Measurements from ENCODE around the gene INAFM2. TPM values are rescaled to one million over a fixed set of nuclear protein-coding genes. Genes with fewer than 3 reads are reported as not detected.

The INAFM2 gene
- total RNA-seq, 2 donors from 2014 or later: 25.3 to 27.1 TPM

- DNase-seq (ENCODE audit: low spot score): peak; percentile 80
- intact Hi-C loops (cut with DNase I): no loop called here
Measured at GRCh38 chr15:40337597-40337996, 14.1 kb downstream of the INAFM2 start.

- peak; percentile 87 for DNase-seq (ENCODE audit: low spot score)
- intact Hi-C loops (cut with DNase I): no loop called here
Measured at GRCh38 chr15:40338041-40338657, 14.7 kb downstream of the INAFM2 start.

GRCh38 chr15:40338921-40339620 lies 15.6 kb downstream of the INAFM2 start:
- DNase-seq (ENCODE audit: low spot score): peak; percentile 81
- intact Hi-C loops (cut with DNase I): no loop called here

GRCh38 chr15:40339621-40339945 lies 16.1 kb downstream of the INAFM2 start:
- intact Hi-C loops (cut with DNase I): no loop called here
- DNase-seq (ENCODE audit: low spot score): peak; percentile 79

- intact Hi-C loops (cut with DNase I): loop anchor here in 1 of 2 donors (10.0 kb wide), 1 partner anchor 1135 kb away; no protein-coding TSS in a partner anchor
- peak; percentile 91 for DNase-seq (ENCODE audit: low spot score)
Measured at GRCh38 chr15:40340038-40340739, 16.7 kb downstream of the INAFM2 start.

- peak; percentile 96 for DNase-seq (ENCODE audit: low spot score)
- intact Hi-C loops (cut with DNase I): loop anchor here in 1 of 2 donors (10.0 kb wide), 1 partner anchor 1136 kb away; no protein-coding TSS in a partner anchor
Measured at GRCh38 chr15:40340740-40341400, 17.4 kb downstream of the INAFM2 start, which contains the start of gene CCDC9B. TSS of gene CCDC9B (minus strand) at chr15:40340939. CDS start at chr15:40340819, 120 bp downstream.

- DNase-seq (ENCODE audit: low spot score): no peak
- intact Hi-C loops (cut with DNase I): loop anchor here in 1 of 2 donors (10.0 kb wide), 1 partner anchor 1138 kb away; no protein-coding TSS in a partner anchor
Measured at GRCh38 chr15:40342416-40343320, 19.2 kb downstream of the INAFM2 start.

- intact Hi-C loops (cut with DNase I): loop anchor here in 1 of 2 donors (10.0 kb wide), 1 partner anchor 1139 kb away; no protein-coding TSS in a partner anchor
- peak; percentile 78 for DNase-seq (ENCODE audit: low spot score)
Measured at GRCh38 chr15:40343512-40343911, 20.0 kb downstream of the INAFM2 start.

GRCh38 chr15:40344217-40344616 lies 20.7 kb downstream of the INAFM2 start:
- no peak for DNase-seq (ENCODE audit: low spot score)
- intact Hi-C loops (cut with DNase I): loop anchor here in 1 of 2 donors (10.0 kb wide), 1 partner anchor 1139 kb away; no protein-coding TSS in a partner anchor

GRCh38 chr15:40344631-40345120 lies 21.2 kb downstream of the INAFM2 start:
- intact Hi-C loops (cut with DNase I): loop anchor here in 1 of 2 donors (10.0 kb wide), 1 partner anchor 1140 kb away; no protein-coding TSS in a partner anchor
- peak; percentile 84 for DNase-seq (ENCODE audit: low spot score)

- intact Hi-C loops (cut with DNase I): loop anchor here in 1 of 2 donors (10.0 kb wide), 1 partner anchor 1141 kb away; no protein-coding TSS in a partner anchor
- DNase-seq (ENCODE audit: low spot score): no peak
Measured at GRCh38 chr15:40345225-40345866, 21.9 kb downstream of the INAFM2 start.

- DNase-seq (ENCODE audit: low spot score): no peak
- intact Hi-C loops (cut with DNase I): loop anchor here in 1 of 2 donors (10.0 kb wide), 1 partner anchor 1141 kb away; no protein-coding TSS in a partner anchor
Measured at GRCh38 chr15:40345867-40346578, 22.5 kb downstream of the INAFM2 start.

- intact Hi-C loops (cut with DNase I): loop anchor here in 1 of 2 donors (10.0 kb wide), 1 partner anchor 1142 kb away; no protein-coding TSS in a partner anchor
- no peak for DNase-seq (ENCODE audit: low spot score)
Measured at GRCh38 chr15:40346579-40347558, 23.4 kb downstream of the INAFM2 start.

GRCh38 chr15:40347559-40348473 lies 24.3 kb downstream of the INAFM2 start:
- DNase-seq (ENCODE audit: low spot score): no peak
- intact Hi-C loops (cut with DNase I): loop anchor here in 1 of 2 donors (10.0 kb wide), 1 partner anchor 1143 kb away; no protein-coding TSS in a partner anchor
